Tibial artery (tissue), 4 donors: ENCODE results near the gene MAD1L1.

Experiments used
- DNase-seq, 2 donors: peaks; one replicate each; pipeline ENCODE4 v3.0.0-alpha.2; 2019
- H3K27ac ChIP-seq, 2 donors: fragments of 200-600 bp; sonication (generic) in 1 of 2; 1 replicate in 1 of 2; 2 replicates in 1 of 2; pipeline ENCODE4 v1.5.1; 2018 to 2019; ENCODE audit warnings: mild to moderate bottlenecking in 1 of 2
- H3K27me3 ChIP-seq, 2 donors: fragments of 200-600 bp; sonication (generic) in 1 of 2; one replicate each; pipeline versions ENCODE4 v1.5.1 to v1.6.0; 2016 to 2019
- H3K36me3 ChIP-seq, 3 donors: fragments of 200-600 bp; sonication (generic) in 2 of 3; one replicate each; pipeline ENCODE4 v1.5.1; 2016 to 2019; ENCODE audit warnings: mild to moderate bottlenecking in 2 of 3
- H3K4me1 ChIP-seq, 4 donors: fragments of 200-600 bp; sonication (generic) in 2 of 4; 1 replicate in 3 of 4; 2 replicates in 1 of 4; pipeline ENCODE4 v1.5.1; 2016 to 2019
- H3K4me3 ChIP-seq, 2 donors: fragments of 200-600 bp; sonication (generic) in 1 of 2; 1 replicate in 1 of 2; 2 replicates in 1 of 2; pipeline ENCODE4 v1.5.1; 2018 to 2019; ENCODE audit warnings: mild to moderate bottlenecking in 2 of 2
- H3K9me3 ChIP-seq, 3 donors: fragments of 200-600 bp; sonication (generic) in 1 of 3; one replicate each; pipeline ENCODE4 v1.5.1; 2016 to 2019
- intact Hi-C: fragments of 100-400 bp; cut with DNase I; formaldehyde crosslinking; loops from one replicate; pipeline ENCODE4 v1.15.0; 2023; ENCODE audit warnings: low total_unique reads
- TF ChIP-seq, protein P1 (sequence below), 2 experiments: fragments of 200-600 bp in 1 of 2; fragments of 450-650 bp in 1 of 2; IDR thresholded peaks; one replicate each; pipeline ENCODE4 v1.5.1; 2017 to 2019; ENCODE audit warnings: antibody characterized with exemption in 2 of 2, mild to moderate bottlenecking in 1 of 2, moderate library complexity in 1 of 2

MAD1L1 gene

DNA sequence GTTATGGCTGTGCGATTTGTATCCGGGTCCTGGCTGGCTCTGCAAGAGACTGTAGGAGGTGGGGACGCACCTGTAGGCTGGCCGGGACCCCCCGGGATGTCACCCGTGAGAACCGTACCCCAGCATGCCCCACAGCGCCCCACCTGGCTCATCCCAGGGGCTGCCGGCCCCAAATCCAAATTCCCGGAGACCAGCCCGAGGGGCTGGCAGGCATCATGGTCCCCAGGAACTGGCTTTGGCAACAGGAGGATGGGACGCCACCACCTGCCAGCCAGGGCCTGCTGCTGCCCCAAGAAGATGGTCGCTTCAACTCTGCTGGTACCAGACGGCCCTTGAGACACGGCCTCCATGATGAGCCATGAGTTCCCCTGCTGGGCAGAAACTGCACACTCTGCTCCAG lies 323.3 kb downstream of the MAD1L1 start:
- Histone ChIP-seq H3K36me3 (no peaks in the 10 kb centered on the region), H3K9me3 (no peaks in the 10 kb centered on the region), H3K4me1 (peaks cover 0 to 12% (median 7%) of the 10 kb centered on the region in 4 donors), H3K27ac (no peak overlapping the region), H3K4me3 (no peak overlapping the region), H3K27me3 (no peaks in the 10 kb centered on the region)
- intact Hi-C loops, result no loop called here
- no peak for DNase-seq
- TF ChIP-seq, protein P1, sequence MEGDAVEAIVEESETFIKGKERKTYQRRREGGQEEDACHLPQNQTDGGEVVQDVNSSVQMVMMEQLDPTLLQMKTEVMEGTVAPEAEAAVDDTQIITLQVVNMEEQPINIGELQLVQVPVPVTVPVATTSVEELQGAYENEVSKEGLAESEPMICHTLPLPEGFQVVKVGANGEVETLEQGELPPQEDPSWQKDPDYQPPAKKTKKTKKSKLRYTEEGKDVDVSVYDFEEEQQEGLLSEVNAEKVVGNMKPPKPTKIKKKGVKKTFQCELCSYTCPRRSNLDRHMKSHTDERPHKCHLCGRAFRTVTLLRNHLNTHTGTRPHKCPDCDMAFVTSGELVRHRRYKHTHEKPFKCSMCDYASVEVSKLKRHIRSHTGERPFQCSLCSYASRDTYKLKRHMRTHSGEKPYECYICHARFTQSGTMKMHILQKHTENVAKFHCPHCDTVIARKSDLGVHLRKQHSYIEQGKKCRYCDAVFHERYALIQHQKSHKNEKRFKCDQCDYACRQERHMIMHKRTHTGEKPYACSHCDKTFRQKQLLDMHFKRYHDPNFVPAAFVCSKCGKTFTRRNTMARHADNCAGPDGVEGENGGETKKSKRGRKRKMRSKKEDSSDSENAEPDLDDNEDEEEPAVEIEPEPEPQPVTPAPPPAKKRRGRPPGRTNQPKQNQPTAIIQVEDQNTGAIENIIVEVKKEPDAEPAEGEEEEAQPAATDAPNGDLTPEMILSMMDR (IDR thresholded peaks at IDR 0.05), result no peak

DNA sequence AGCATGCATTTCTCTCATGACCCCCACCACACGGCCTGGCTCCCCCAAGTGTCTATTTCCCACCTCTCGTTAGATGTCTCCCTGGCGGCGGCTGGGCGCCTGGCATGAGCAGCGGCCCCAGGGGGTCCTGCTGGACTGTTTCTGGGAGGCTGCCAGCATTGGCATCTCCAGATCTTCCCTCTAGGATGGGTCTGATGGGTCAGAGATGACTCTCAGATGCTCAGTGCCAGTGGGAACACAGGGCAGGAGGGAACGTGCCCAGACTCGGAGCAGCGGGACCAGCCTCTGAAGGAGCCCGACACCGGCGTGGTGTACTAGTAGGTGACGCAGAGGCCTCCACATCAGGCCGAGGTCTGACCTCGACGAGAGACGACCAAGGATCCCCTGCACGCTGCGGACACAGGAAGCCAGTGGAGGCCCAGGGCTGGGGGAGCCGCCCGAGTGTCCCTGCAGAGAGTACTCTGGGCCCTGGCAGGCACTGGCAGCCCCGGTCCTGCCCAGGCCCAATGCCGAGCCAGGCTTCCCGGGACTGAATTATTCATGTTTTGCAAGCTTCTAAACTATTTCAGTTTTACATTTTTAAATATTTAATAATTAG lies 323.8 kb downstream of the MAD1L1 start:
- H3K27ac ChIP-seq, result no peak overlapping the region
- no peaks in the 10 kb centered on the region for H3K9me3 ChIP-seq
- peaks cover 0 to 12% (median 7%) of the 10 kb centered on the region in 4 donors for H3K4me1 ChIP-seq
- no peak overlapping the region for H3K4me3 ChIP-seq
- no peaks in the 10 kb centered on the region for H3K27me3 ChIP-seq
- TF ChIP-seq, protein P1 (IDR thresholded peaks at IDR 0.05), result no peak
- no peak for DNase-seq
- no peaks in the 10 kb centered on the region for H3K36me3 ChIP-seq
- intact Hi-C loops, result no loop called here

DNA sequence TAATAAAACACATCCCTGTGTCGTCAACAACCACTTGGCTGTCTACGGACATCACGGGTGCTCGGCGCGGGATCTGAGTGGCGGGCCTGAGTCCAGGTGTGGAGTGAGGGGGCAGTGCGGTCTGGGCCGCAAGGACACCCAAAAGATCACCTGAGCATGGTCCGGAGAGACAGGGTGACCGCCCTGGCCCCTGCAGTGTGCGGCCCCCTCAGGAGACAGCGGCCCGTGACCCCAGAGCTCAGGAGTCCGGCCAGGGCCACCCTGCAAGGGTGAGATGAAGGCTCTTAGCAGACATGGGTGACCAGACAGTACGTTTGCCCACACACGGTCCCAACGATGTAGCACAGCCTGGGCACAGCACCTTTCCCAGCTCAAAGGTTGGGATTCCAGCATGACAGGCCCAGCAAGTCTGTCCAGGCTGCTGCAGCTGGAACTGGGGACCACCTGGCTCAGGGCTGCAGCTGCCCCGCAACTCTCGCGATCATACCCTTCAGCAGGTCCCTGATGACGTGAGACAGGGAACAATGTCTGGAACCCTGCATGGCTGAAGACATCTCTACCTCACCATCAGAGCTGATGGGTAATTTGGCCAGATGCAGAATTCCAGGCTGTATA lies 324.9 kb downstream of the MAD1L1 start:
- DNase-seq, result no peak
- TF ChIP-seq, protein P1 (IDR thresholded peaks at IDR 0.05), result no peak
- Histone ChIP-seq H3K36me3 (no peaks in the 10 kb centered on the region), H3K4me3 (no peak overlapping the region), H3K27ac (no peak overlapping the region), H3K27me3 (no peaks in the 10 kb centered on the region), H3K9me3 (no peaks in the 10 kb centered on the region), H3K4me1 (peaks cover 0 to 5% (median 2%) of the 10 kb centered on the region in 4 donors)
- intact Hi-C loops, result no loop called here

DNA sequence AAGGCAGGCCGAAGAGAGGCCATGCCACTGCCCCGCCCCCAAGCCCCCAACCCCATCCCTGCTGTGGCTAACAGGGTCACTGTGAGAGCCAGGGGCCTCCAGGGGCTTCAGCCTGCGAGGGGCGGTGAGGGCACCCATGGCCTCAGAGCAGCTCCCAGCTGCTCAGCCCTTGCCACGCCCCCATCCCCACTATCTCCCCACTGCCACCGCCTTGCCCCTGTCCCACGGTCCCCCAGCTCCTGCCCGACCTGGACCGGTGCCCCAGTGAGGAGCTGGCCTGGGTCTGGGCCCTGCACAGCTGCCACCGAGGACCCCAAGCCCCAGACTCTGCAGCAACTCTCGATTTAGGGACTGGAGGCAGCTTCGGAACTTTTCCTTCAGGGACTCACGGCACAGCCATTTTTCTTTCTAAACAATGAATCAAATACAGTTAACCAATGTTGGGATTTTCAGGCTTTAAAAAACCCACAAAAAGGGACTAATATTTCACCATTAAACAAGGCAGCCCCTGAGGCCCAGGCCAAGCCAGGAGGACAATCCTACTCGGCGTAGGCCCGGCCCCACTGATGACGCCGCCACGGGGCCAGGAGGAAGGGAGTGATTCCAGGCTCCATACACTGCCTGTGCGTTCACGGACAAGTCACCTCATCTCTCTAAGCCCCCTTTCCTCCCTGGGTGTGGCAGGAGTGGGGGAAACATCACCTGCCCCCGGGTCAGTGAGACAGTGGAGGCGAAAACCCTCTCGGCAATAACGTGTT lies 325.6 kb downstream of the MAD1L1 start:
- TF ChIP-seq, protein P1 (IDR thresholded peaks at IDR 0.05), result no peak
- Histone ChIP-seq H3K27me3 (no peaks in the 10 kb centered on the region), H3K36me3 (no peaks in the 10 kb centered on the region), H3K27ac (no peak overlapping the region), H3K4me1 (no peaks in the 10 kb centered on the region), H3K9me3 (no peaks in the 10 kb centered on the region), H3K4me3 (no peak overlapping the region)
- intact Hi-C loops, result no loop called here
- no peak for DNase-seq

DNA sequence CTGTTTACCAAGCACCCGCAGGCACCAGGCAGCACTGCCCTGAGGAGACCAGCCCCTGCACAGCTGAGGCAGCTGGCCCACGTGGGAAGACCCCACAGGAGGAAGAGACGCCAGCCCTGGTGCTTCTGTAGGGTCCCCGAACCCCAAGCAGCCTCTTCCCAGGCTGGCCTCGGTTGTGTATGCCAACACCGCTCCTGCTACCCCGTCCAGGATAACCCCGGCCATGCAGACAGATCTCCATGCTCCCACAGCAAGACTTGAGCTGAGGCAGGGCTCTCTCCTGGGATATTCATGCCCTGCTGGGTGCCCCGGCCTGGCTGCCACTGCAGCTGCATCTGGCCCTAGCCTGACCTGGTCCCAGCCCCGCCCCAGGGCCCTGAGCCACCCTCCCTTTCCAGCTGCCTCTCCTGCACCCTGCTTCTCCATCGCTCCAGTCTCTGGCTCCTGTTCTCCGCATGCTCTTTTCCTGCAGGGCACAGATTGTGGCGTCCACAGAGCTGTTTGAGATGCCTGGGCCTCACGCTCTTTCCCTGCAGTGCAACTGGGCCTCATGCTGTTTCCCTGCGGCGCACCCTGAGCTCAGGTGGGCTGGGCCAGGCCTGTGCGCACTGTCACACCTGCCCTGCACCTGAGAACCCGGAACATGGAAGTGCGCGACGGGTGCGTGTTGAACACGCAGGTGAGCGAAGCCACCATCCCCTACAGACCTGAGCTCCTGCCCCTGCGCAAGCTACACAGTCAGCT lies 326.5 kb downstream of the MAD1L1 start:
- intact Hi-C loops, result no loop called here
- DNase-seq, result no peak
- Histone ChIP-seq H3K4me1 (no peaks in the 10 kb centered on the region), H3K36me3 (no peaks in the 10 kb centered on the region), H3K9me3 (no peaks in the 10 kb centered on the region), H3K27me3 (no peaks in the 10 kb centered on the region), H3K27ac (no peak overlapping the region), H3K4me3 (no peak overlapping the region)
- TF ChIP-seq, protein P1 (IDR thresholded peaks at IDR 0.05), result no peak
